ENCODE data around the gene TRIM2.

TRIM2 gene

DNA sequence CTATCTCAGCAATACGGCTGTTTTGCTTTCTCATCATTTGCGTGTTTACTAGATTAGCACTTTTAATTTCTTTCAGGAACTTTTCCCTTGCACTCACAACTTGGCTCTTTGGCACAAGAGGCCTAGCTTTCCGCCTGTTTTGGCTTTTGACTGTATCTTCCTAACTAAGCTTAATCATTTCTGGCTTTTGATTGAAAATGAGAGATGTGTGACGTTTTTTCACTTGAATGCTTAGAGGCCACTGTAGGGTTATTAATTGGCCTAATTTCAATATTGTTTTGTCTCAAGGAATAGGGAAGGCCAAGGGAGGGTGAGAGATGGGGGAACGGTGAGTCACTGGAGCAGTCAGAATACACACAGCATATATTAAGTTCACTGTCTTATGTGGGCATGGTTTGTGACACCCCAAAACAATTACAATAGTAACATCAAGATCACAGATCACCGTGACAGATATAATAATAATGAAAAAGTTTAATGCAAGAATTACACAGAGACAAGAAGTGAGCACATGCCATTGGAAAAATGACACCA, 167.5 kb downstream of the TRIM2 start:
- DNase-seq (ENCODE audit: low read depth) = no peak
- TF ChIP-seq, protein P1, sequence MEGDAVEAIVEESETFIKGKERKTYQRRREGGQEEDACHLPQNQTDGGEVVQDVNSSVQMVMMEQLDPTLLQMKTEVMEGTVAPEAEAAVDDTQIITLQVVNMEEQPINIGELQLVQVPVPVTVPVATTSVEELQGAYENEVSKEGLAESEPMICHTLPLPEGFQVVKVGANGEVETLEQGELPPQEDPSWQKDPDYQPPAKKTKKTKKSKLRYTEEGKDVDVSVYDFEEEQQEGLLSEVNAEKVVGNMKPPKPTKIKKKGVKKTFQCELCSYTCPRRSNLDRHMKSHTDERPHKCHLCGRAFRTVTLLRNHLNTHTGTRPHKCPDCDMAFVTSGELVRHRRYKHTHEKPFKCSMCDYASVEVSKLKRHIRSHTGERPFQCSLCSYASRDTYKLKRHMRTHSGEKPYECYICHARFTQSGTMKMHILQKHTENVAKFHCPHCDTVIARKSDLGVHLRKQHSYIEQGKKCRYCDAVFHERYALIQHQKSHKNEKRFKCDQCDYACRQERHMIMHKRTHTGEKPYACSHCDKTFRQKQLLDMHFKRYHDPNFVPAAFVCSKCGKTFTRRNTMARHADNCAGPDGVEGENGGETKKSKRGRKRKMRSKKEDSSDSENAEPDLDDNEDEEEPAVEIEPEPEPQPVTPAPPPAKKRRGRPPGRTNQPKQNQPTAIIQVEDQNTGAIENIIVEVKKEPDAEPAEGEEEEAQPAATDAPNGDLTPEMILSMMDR (IDR thresholded peaks at IDR 0.05; ENCODE audit: low read depth, low read length, missing control alignments) = no peak
- no peak overlapping the region for H3K4me3 ChIP-seq (ENCODE audit: low read depth, low read length)

DNA sequence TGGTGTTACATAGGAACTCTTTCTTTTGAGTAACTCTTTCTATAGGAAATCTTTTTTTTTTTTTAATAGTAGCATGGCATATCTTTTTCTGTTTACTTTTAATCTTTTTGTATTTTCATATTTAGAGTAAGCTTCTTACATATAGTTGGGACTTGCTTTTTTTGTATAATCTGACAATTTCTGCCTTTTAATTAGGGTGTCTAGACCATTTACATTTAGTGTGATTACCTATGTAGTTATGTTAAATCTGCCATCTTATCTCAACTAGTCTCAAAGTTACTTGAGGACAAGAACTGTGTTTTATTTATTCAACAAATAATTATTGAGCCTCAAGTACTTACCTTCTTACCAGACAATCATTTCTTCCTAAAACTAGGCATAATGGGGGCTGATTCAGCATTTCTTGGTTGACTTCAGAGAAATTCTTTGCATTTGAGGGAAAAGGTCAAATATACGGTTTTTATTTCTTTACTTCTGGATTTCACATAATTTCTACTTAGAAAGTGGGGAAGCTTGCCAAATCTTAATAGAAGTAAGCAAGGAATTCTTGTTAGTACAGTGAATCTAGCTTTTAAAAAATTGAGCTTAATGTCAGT, 168.8 kb downstream of the TRIM2 start:
- DNase-seq (ENCODE audit: low read depth) = no peak
- TF ChIP-seq, protein P1 (IDR thresholded peaks at IDR 0.05; ENCODE audit: low read depth, low read length, missing control alignments) = no peak
- no peak overlapping the region for H3K4me3 ChIP-seq (ENCODE audit: low read depth, low read length)

DNA sequence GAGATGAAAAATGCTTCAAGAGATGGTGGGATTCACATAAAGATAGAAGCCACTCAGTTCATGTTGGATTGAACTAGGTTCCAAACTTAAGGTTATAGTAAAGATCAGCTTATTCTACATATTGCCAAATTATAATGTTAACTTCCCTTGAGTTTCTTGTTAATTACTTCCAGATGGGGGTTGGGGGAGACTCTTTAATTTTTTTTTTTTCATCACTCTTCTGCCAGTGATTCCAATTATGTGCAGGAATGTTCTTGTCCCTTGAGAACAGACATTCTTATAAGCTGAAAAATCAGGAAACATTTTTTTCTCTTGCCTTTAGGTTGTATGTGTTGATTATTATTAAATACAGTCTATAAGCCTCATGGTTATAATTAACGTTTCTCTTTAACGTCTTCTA, 170.2 kb downstream of the TRIM2 start:
- no peak overlapping the region for H3K4me3 ChIP-seq (ENCODE audit: low read depth, low read length)
- DNase-seq (ENCODE audit: low read depth) = no peak
- TF ChIP-seq, protein P1 (IDR thresholded peaks at IDR 0.05; ENCODE audit: low read depth, low read length, missing control alignments) = no peak

DNA sequence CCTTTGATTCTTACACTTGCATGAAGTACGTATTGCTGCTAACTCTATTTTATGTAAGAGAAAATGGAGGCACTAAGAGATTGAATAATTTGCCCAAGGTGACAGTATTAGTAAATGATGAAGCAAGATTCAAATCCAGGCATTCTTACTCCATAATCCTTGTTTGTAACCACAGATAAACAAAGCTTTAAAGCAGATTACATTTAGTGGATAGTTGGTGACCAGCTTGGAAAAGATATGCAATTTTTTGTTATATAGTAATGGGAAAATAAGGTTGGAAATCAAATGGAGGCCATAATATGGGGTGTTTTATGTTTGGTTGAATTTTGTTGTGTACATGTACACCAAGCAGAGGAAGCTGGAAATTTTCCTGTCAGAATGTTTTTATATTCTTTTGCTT, 171.1 kb downstream of the TRIM2 start:
- TF ChIP-seq, protein P1 (IDR thresholded peaks at IDR 0.05; ENCODE audit: low read depth, low read length, missing control alignments) = no peak
- DNase-seq (ENCODE audit: low read depth) = no peak
- no peak overlapping the region for H3K4me3 ChIP-seq (ENCODE audit: low read depth, low read length)

- H3K4me3 ChIP-seq (ENCODE audit: low read depth, low read length) = no peak overlapping the region
- TF ChIP-seq, protein P1 (IDR thresholded peaks at IDR 0.05; ENCODE audit: low read depth, low read length, missing control alignments) = no peak
- DNase-seq (ENCODE audit: low read depth) = no peak
Measured at GRCh38 chr4:153383131-153383530, 178.9 kb downstream of the TRIM2 start.

- TF ChIP-seq, protein P1 (IDR thresholded peaks at IDR 0.05; ENCODE audit: low read depth, low read length, missing control alignments) = no peak
- no peak for DNase-seq (ENCODE audit: low read depth)
- no peak overlapping the region for H3K4me3 ChIP-seq (ENCODE audit: low read depth, low read length)
Measured at GRCh38 chr4:153384160-153384559, 179.9 kb downstream of the TRIM2 start.

GRCh38 chr4:153385784-153386183, 181.5 kb downstream of the TRIM2 start:
- TF ChIP-seq, protein P1 (IDR thresholded peaks at IDR 0.05; ENCODE audit: low read depth, low read length, missing control alignments) = no peak
- no peak for DNase-seq (ENCODE audit: low read depth)
- H3K4me3 ChIP-seq (ENCODE audit: low read depth, low read length) = no peak overlapping the region

All from GM12864 (cell line).